Mammary epithelial cell (primary cell): ENCODE measurements around the gene CST9.

Source experiments
- CTCF ChIP-seq, 2 donors: IDR thresholded peaks in 1 of 2; conservative IDR thresholded peaks in 1 of 2; 2 replicates each; pipeline ENCODE4 v1.5.1; 2011 to 2012; ENCODE audit warnings: inconsistent platforms in 2 of 2, low read length in 2 of 2, mild to moderate bottlenecking in 2 of 2, control low read depth in 1 of 2, low read depth in 1 of 2; ENCODE audit not compliant: insufficient read depth in 1 of 2; ENCODE audit errors: extremely low read depth in 1 of 2
- EZH2 ChIP-seq: IDR thresholded peaks from 2 replicates; pipeline ENCODE4 v1.6.1; 2012; ENCODE audit warnings: low read length, inconsistent platforms, borderline replicate concordance

GRCh38 chr20:23654717-23655116, 49.0 kb upstream of the CST9 start:
- TF ChIP-seq CTCF (conservative IDR thresholded peaks at IDR 0.05 in 1 of 2, IDR thresholded peaks at IDR 0.05 in 1 of 2; ENCODE audit: extremely low read depth in 1 of 2, insufficient read depth in 1 of 2, low read depth in 1 of 2, low read length in 2 of 2): no peak
- TF ChIP-seq EZH2: no peak
